Caco-2 (cell line): ENCODE measurements around the gene TMEM202. TPM values are rescaled to one million over a fixed set of nuclear protein-coding genes. Genes with fewer than 3 reads are reported as not detected.

ENCODE experiments used
- BruUV-seq: library from RNA; stranded (reverse); fragments of 400-500 nt; replicated peaks from 2 replicates; lab custom pipeline; 2021; lab: Mats Ljungman, UMichigan
- CTCF ChIA-PET: fragments of 300-600 bp; sonication (Branson Sonifier 250); formaldehyde crosslinking; loops from one replicate; lab custom pipeline; 2022; ENCODE audit warnings: antibody characterized with exemption; lab: Charles Lee
- POLR2A ChIA-PET: fragments of 300-600 bp; sonication (Branson Sonifier 250); formaldehyde crosslinking; loops from one replicate; lab custom pipeline; 2022; ENCODE audit warnings: antibody characterized with exemption; lab: Charles Lee
- DNase-seq, 2 experiments: peaks; one replicate each; pipeline versions ENCODE4 v3.0.0 to v3.0.0-alpha.2; 2020 to 2022
- H3K27me3 ChIP-seq: replicated peaks from 2 replicates; pipeline ENCODE4 v1.6.0; 2011; ENCODE audit warnings: low read length; ENCODE audit not compliant: control insufficient read depth, insufficient read depth
- H3K36me3 ChIP-seq: 2 replicates; pipeline ENCODE4 v1.5.1; 2011; ENCODE audit warnings: low read length; ENCODE audit not compliant: control insufficient read depth, insufficient read depth
- H3K4me1 ChIP-seq: fragments of 250-450 bp; sonication (Bioruptor Pico); 2 replicates; pipeline ENCODE4 v1.5.1; 2020; ENCODE audit warnings: mild to moderate bottlenecking
- H3K4me3 ChIP-seq: 2 replicates; pipeline ENCODE4 v1.5.1; 2011; ENCODE audit warnings: low read depth, mild to moderate bottlenecking, control low read depth, low read length
- H3K9me3 ChIP-seq: fragments of 250-450 bp; sonication (Bioruptor Pico); 2 replicates; pipeline ENCODE4 v1.5.1; 2020; ENCODE audit warnings: mild to moderate bottlenecking, moderate library complexity
- H3K27ac Mint-ChIP-seq: one replicate; pipeline ENCODE4 v1.8.0; 2022; ENCODE audit warnings: mixed read lengths; ENCODE audit not compliant: unreplicated experiment
- H3K27me3 Mint-ChIP-seq: one replicate; pipeline ENCODE4 v1.8.0; 2022; ENCODE audit warnings: mixed read lengths; ENCODE audit not compliant: insufficient read depth, unreplicated experiment
- H3K36me3 Mint-ChIP-seq: one replicate; pipeline ENCODE4 v1.8.0; 2022; ENCODE audit warnings: mild to moderate bottlenecking, mixed read lengths; ENCODE audit not compliant: insufficient read depth, unreplicated experiment
- H3K4me1 Mint-ChIP-seq: one replicate; pipeline ENCODE4 v1.8.0; 2022; ENCODE audit warnings: low read depth, mixed read lengths; ENCODE audit not compliant: unreplicated experiment
- H3K4me3 Mint-ChIP-seq: one replicate; pipeline ENCODE4 v1.8.0; 2022; ENCODE audit warnings: mild to moderate bottlenecking, moderate library complexity, mixed read lengths; ENCODE audit not compliant: unreplicated experiment
- H3K9me3 Mint-ChIP-seq: one replicate; pipeline ENCODE4 v1.8.0; 2022; ENCODE audit warnings: mixed read lengths; ENCODE audit not compliant: unreplicated experiment
- intact Hi-C: fragments of 100-400 bp; cut with micrococcal nuclease; formaldehyde crosslinking; loops from one replicate; pipeline ENCODE4 v1.10.0; 2022; ENCODE audit not compliant: unreplicated experiment
- total RNA-seq: library from RNA; stranded (reverse); gene quantifications from 2 replicates; pipeline ENCODE4 v1.2.3, GENCODE V29; 2022
- TF ChIP-seq, protein P1 (sequence below), 2 experiments: fragments of 200-600 bp in 1 of 2; IDR thresholded peaks; 1 replicate in 1 of 2; 2 replicates in 1 of 2; pipeline versions ENCODE4 v1.5.1 to v1.8.0; 2011 to 2022; ENCODE audit warnings: antibody characterized with exemption in 1 of 2, control low read depth in 1 of 2, inconsistent platforms in 1 of 2, low read depth in 1 of 2, low read length in 1 of 2, mild to moderate bottlenecking in 1 of 2, moderate library complexity in 1 of 2; ENCODE audit not compliant: insufficient read depth in 1 of 2, severe bottlenecking in 1 of 2, unreplicated experiment in 1 of 2

Gene TMEM202
- total RNA-seq, 1 experiment from 2014 or later, result not detected

GRCh38 chr15:72402726-72403125, 4.6 kb downstream of the TMEM202 start:
- no peaks in the 10 kb centered on the region for H3K27me3 ChIP-seq
- H3K4me1 Mint-ChIP-seq, result no peaks in the 10 kb centered on the region
- intact Hi-C loops, result no loop called here
- peaks cover 9% of the 10 kb centered on the region for H3K27me3 Mint-ChIP-seq
- POLR2A ChIA-PET, result no interaction called here
- TF ChIP-seq, protein P1, sequence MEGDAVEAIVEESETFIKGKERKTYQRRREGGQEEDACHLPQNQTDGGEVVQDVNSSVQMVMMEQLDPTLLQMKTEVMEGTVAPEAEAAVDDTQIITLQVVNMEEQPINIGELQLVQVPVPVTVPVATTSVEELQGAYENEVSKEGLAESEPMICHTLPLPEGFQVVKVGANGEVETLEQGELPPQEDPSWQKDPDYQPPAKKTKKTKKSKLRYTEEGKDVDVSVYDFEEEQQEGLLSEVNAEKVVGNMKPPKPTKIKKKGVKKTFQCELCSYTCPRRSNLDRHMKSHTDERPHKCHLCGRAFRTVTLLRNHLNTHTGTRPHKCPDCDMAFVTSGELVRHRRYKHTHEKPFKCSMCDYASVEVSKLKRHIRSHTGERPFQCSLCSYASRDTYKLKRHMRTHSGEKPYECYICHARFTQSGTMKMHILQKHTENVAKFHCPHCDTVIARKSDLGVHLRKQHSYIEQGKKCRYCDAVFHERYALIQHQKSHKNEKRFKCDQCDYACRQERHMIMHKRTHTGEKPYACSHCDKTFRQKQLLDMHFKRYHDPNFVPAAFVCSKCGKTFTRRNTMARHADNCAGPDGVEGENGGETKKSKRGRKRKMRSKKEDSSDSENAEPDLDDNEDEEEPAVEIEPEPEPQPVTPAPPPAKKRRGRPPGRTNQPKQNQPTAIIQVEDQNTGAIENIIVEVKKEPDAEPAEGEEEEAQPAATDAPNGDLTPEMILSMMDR (IDR thresholded peaks at IDR 0.05; ENCODE audit: insufficient read depth in 1 of 2, low read depth in 1 of 2, low read length in 1 of 2, severe bottlenecking in 1 of 2, unreplicated experiment in 1 of 2), result no peak
- H3K36me3 Mint-ChIP-seq, result no peaks in the 10 kb centered on the region
- H3K4me3 Mint-ChIP-seq, result no peak overlapping the region
- H3K27ac Mint-ChIP-seq, result no peak overlapping the region
- no peaks in the 10 kb centered on the region for H3K9me3 ChIP-seq
- no TSS peak for BruUV-seq
- no peaks in the 10 kb centered on the region for H3K9me3 Mint-ChIP-seq
- no peak for DNase-seq
- no peak overlapping the region for H3K4me3 ChIP-seq
- no peaks in the 10 kb centered on the region for H3K4me1 ChIP-seq
- H3K36me3 ChIP-seq, result no peaks in the 10 kb centered on the region
- CTCF ChIA-PET, result interaction anchor here (0.6 kb wide), 1 partner anchor 54 kb away, joined by 3 read pairs; no protein-coding TSS in a partner anchor

- no peaks in the 10 kb centered on the region for H3K9me3 ChIP-seq
- H3K27me3 ChIP-seq, result no peaks in the 10 kb centered on the region
- H3K36me3 ChIP-seq, result no peaks in the 10 kb centered on the region
- no peak for DNase-seq
- no peaks in the 10 kb centered on the region for H3K4me1 ChIP-seq
- Mint-ChIP-seq H3K9me3 (no peaks in the 10 kb centered on the region), H3K27ac (no peak overlapping the region), H3K4me1 (no peaks in the 10 kb centered on the region), H3K27me3 (peaks cover 12% of the 10 kb centered on the region), H3K4me3 (no peak overlapping the region), H3K36me3 (no peaks in the 10 kb centered on the region)
- no peak overlapping the region for H3K4me3 ChIP-seq
- BruUV-seq, result no TSS peak
- ChIA-PET CTCF (no interaction called here), POLR2A (no interaction called here)
- intact Hi-C loops, result no loop called here
- TF ChIP-seq, protein P1 (IDR thresholded peaks at IDR 0.05; ENCODE audit: insufficient read depth in 1 of 2, low read depth in 1 of 2, low read length in 1 of 2, severe bottlenecking in 1 of 2, unreplicated experiment in 1 of 2), result no peak
Observed at GRCh38 chr15:72404356-72404755, 6.3 kb downstream of the TMEM202 start.

GRCh38 chr15:72404841-72405240, 6.7 kb downstream of the TMEM202 start:
- H3K9me3 ChIP-seq, result no peaks in the 10 kb centered on the region
- BruUV-seq, result no TSS peak
- Mint-ChIP-seq H3K9me3 (no peaks in the 10 kb centered on the region), H3K4me3 (no peak overlapping the region), H3K27ac (no peak overlapping the region), H3K4me1 (no peaks in the 10 kb centered on the region), H3K27me3 (peaks cover 16% of the 10 kb centered on the region), H3K36me3 (no peaks in the 10 kb centered on the region)
- no peaks in the 10 kb centered on the region for H3K4me1 ChIP-seq
- POLR2A ChIA-PET, result no interaction called here
- DNase-seq, result no peak
- intact Hi-C loops, result no loop called here
- no peaks in the 10 kb centered on the region for H3K27me3 ChIP-seq
- H3K4me3 ChIP-seq, result no peak overlapping the region
- CTCF ChIA-PET, result no interaction called here
- TF ChIP-seq, protein P1 (IDR thresholded peaks at IDR 0.05; ENCODE audit: insufficient read depth in 1 of 2, low read depth in 1 of 2, low read length in 1 of 2, severe bottlenecking in 1 of 2, unreplicated experiment in 1 of 2), result no peak
- no peaks in the 10 kb centered on the region for H3K36me3 ChIP-seq
